Measurements from ENCODE around the gene ARMC8.

Gene ARMC8

GRCh38 chr3:138206196-138206595, 19.1 kb downstream of the ARMC8 start:
- H3K4me3 ChIP-seq (ENCODE audit: low read depth in 1 of 2, low read length in 2 of 2), result no peak overlapping the region
- no peaks in the 10 kb centered on the region for H3K27me3 ChIP-seq (ENCODE audit: insufficient read depth, low read length, poor library complexity)
- H3K4me2 ChIP-seq (ENCODE audit: insufficient read depth, low read length), result no peak overlapping the region
- peaks cover 16% of the 10 kb centered on the region for H3K36me3 ChIP-seq (ENCODE audit: insufficient read depth, low read length)
- DNase-seq (no peak), ATAC-seq (ENCODE audit: insufficient read depth, low read depth) (no peak)
- H3K9ac ChIP-seq (ENCODE audit: low read depth, low read length), result no peak overlapping the region
- H3K27ac ChIP-seq (ENCODE audit: low read length), result no peak overlapping the region
- no peaks in the 10 kb centered on the region for H3K4me1 ChIP-seq (ENCODE audit: insufficient read depth, low read length)
- TF ChIP-seq EZH2 (IDR thresholded peaks at IDR 0.05; ENCODE audit: borderline replicate concordance, low read depth, low read length, severe bottlenecking) (no peak), CTCF (IDR thresholded peaks at IDR 0.05; ENCODE audit: borderline replicate concordance, extremely low read depth, low read length, poor library complexity, severe bottlenecking) (no peak)
- peaks cover 83% of the 10 kb centered on the region for H4K20me1 ChIP-seq (ENCODE audit: insufficient read depth, low read length)
- peaks cover 99% of the 10 kb centered on the region for H3K79me2 ChIP-seq (ENCODE audit: insufficient read depth, low read length)
- H3K9me3 ChIP-seq (ENCODE audit: insufficient read depth, low read length, severe bottlenecking), result no peaks in the 10 kb centered on the region
- H2AFZ ChIP-seq (ENCODE audit: low read depth, low read length), result no peak overlapping the region

- peaks cover 93% of the 10 kb centered on the region for H3K79me2 ChIP-seq (ENCODE audit: insufficient read depth, low read length)
- ATAC-seq (ENCODE audit: insufficient read depth, low read depth), result no peak
- no peaks in the 10 kb centered on the region for H3K4me1 ChIP-seq (ENCODE audit: insufficient read depth, low read length)
- no peak for DNase-seq
- no peaks in the 10 kb centered on the region for H3K27me3 ChIP-seq (ENCODE audit: insufficient read depth, low read length, poor library complexity)
- peaks cover 52% of the 10 kb centered on the region for H4K20me1 ChIP-seq (ENCODE audit: insufficient read depth, low read length)
- H3K4me2 ChIP-seq (ENCODE audit: insufficient read depth, low read length), result no peak overlapping the region
- H3K36me3 ChIP-seq (ENCODE audit: insufficient read depth, low read length), result peaks cover 17% of the 10 kb centered on the region
- no peak overlapping the region for H3K9ac ChIP-seq (ENCODE audit: low read depth, low read length)
- H3K9me3 ChIP-seq (ENCODE audit: insufficient read depth, low read length, severe bottlenecking), result no peaks in the 10 kb centered on the region
- H3K27ac ChIP-seq (ENCODE audit: low read length), result no peak overlapping the region
- TF ChIP-seq CTCF (IDR thresholded peaks at IDR 0.05; ENCODE audit: borderline replicate concordance, extremely low read depth, low read length, poor library complexity, severe bottlenecking) (no peak), EZH2 (IDR thresholded peaks at IDR 0.05; ENCODE audit: borderline replicate concordance, low read depth, low read length, severe bottlenecking) (no peak)
- H2AFZ ChIP-seq (ENCODE audit: low read depth, low read length), result no peak overlapping the region
- no peak overlapping the region for H3K4me3 ChIP-seq (ENCODE audit: low read depth in 1 of 2, low read length in 2 of 2)
Observed at GRCh38 chr3:138210528-138210927, 23.4 kb downstream of the ARMC8 start.

GRCh38 chr3:138213398-138214085, 26.4 kb downstream of the ARMC8 start:
- H3K4me2 ChIP-seq (ENCODE audit: insufficient read depth, low read length), result no peak overlapping the region
- no peak overlapping the region for H3K4me3 ChIP-seq (ENCODE audit: low read depth in 1 of 2, low read length in 2 of 2)
- ATAC-seq (ENCODE audit: insufficient read depth, low read depth), result no peak
- no peaks in the 10 kb centered on the region for H3K27me3 ChIP-seq (ENCODE audit: insufficient read depth, low read length, poor library complexity)
- H3K79me2 ChIP-seq (ENCODE audit: insufficient read depth, low read length), result peaks cover 91% of the 10 kb centered on the region
- peaks cover 8% of the 10 kb centered on the region for H3K36me3 ChIP-seq (ENCODE audit: insufficient read depth, low read length)
- H3K9ac ChIP-seq (ENCODE audit: low read depth, low read length), result no peak overlapping the region
- no peak overlapping the region for H3K27ac ChIP-seq (ENCODE audit: low read length)
- TF ChIP-seq CTCF (IDR thresholded peaks at IDR 0.05; ENCODE audit: borderline replicate concordance, extremely low read depth, low read length, poor library complexity, severe bottlenecking) (no peak), EZH2 (IDR thresholded peaks at IDR 0.05; ENCODE audit: borderline replicate concordance, low read depth, low read length, severe bottlenecking) (no peak)
- no peaks in the 10 kb centered on the region for H3K4me1 ChIP-seq (ENCODE audit: insufficient read depth, low read length)
- H2AFZ ChIP-seq (ENCODE audit: low read depth, low read length), result no peak overlapping the region
- DNase-seq, result no peak
- no peaks in the 10 kb centered on the region for H3K9me3 ChIP-seq (ENCODE audit: insufficient read depth, low read length, severe bottlenecking)
- peaks cover 37% of the 10 kb centered on the region for H4K20me1 ChIP-seq (ENCODE audit: insufficient read depth, low read length)
